K562 (cell line): ENCODE results near the gene BZW1. TPM values are rescaled to one million over a fixed set of nuclear protein-coding genes. Genes with fewer than 3 reads are reported as not detected.

Experiments used
- ARID1B ChIP-seq: fragments of 450-650 bp; IDR thresholded peaks from 2 replicates; pipeline ENCODE4 v1.6.1; 2016; ENCODE audit warnings: antibody characterized with exemption, mild to moderate bottlenecking, inconsistent platforms
- ATF7 ChIP-seq: fragments of 450-650 bp; IDR thresholded peaks from 2 replicates; pipeline ENCODE4 v1.7.1; 2014; ENCODE audit warnings: mild to moderate bottlenecking, moderate library complexity
- DDX20 ChIP-seq: fragments of 450-650 bp; IDR thresholded peaks from 2 replicates; pipeline ENCODE4 v1.6.1; 2016; ENCODE audit warnings: missing genetic modification characterization, low read depth, mild to moderate bottlenecking, missing compliant biosample characterization, moderate library complexity
- FOXJ2 ChIP-seq: fragments of 200-800 bp; sonication (Bioruptor generic); IDR thresholded peaks from 2 replicates; pipeline ENCODE4 v1.6.1; 2016; ENCODE audit warnings: missing genetic modification characterization, missing compliant biosample characterization
- HMGN3 ChIP-seq: IDR thresholded peaks from 2 replicates; pipeline ENCODE4 v1.6.1; 2011; ENCODE audit warnings: borderline replicate concordance, low read depth, mild to moderate bottlenecking, mixed read lengths, low read length; ENCODE audit not compliant: insufficient read length; ENCODE audit errors: extremely low read depth
- NR2F6 ChIP-seq: fragments of 450-650 bp; formaldehyde crosslinking; IDR thresholded peaks from 2 replicates; pipeline ENCODE4 v1.4.0; 2020; ENCODE audit warnings: mild to moderate bottlenecking
- PKNOX1 ChIP-seq: fragments of 450-650 bp; IDR thresholded peaks from 2 replicates; pipeline ENCODE4 v1.6.1; 2016
- SP1 ChIP-seq: sonication (generic); formaldehyde crosslinking; IDR thresholded peaks from 2 replicates; pipeline ENCODE4 v1.8.1; 2022; ENCODE audit warnings: mild to moderate bottlenecking, missing genetic modification reagents
- SRSF1 ChIP-seq: fragments of 200-400 bp; formaldehyde crosslinking; IDR thresholded peaks from 2 replicates; pipeline ENCODE4 v1.6.1; 2017; ENCODE audit warnings: mild to moderate bottlenecking, low read depth, low read length, moderate library complexity
- TEAD4 ChIP-seq, 2 experiments: sonication (generic) in 1 of 2; formaldehyde crosslinking in 1 of 2; IDR thresholded peaks; 2 replicates each; pipeline versions ENCODE4 v1.6.1 to v1.8.0; 2012 to 2022; ENCODE audit warnings: borderline replicate concordance in 1 of 2, inconsistent platforms in 1 of 2, low read length in 1 of 2, mild to moderate bottlenecking in 1 of 2, missing genetic modification reagents in 1 of 2
- VEZF1 ChIP-seq: fragments of 200-800 bp; sonication (Bioruptor generic); IDR thresholded peaks from 2 replicates; pipeline ENCODE4 v1.6.1; 2017; ENCODE audit warnings: missing genetic modification characterization, missing compliant biosample characterization
- ZBTB12 ChIP-seq: fragments of 250-450 bp; sonication (Bioruptor Pico); IDR thresholded peaks from 2 replicates; pipeline ENCODE4 v1.4.0; 2020
- ZBTB17 ChIP-seq: fragments of 450-650 bp; formaldehyde crosslinking; IDR thresholded peaks from 2 replicates; pipeline ENCODE4 v1.4.0; 2020; ENCODE audit warnings: mild to moderate bottlenecking
- ZMIZ1 ChIP-seq, 2 experiments: fragments of 150-350 bp in 1 of 2; IDR thresholded peaks; 2 replicates each; pipeline ENCODE4 v1.6.1; 2012 to 2016; ENCODE audit warnings: low read depth in 2 of 2, low read length in 2 of 2, mild to moderate bottlenecking in 1 of 2, moderate library complexity in 1 of 2
- ZNF197 ChIP-seq: fragments of 200-800 bp; sonication (Bioruptor generic); IDR thresholded peaks from 2 replicates; pipeline ENCODE4 v1.6.1; 2016; ENCODE audit warnings: low read depth, missing genetic modification characterization, missing compliant biosample characterization
- ZNF277 ChIP-seq: fragments of 250-450 bp; sonication (Bioruptor Pico); IDR thresholded peaks from 2 replicates; pipeline ENCODE4 v1.8.0; 2022; ENCODE audit warnings: inconsistent platforms, mild to moderate bottlenecking, moderate library complexity, borderline replicate concordance
- ZNF76 ChIP-seq: fragments of 250-450 bp; sonication (Bioruptor Pico); IDR thresholded peaks from 2 replicates; pipeline ENCODE4 v1.4.0; 2020; ENCODE audit warnings: mild to moderate bottlenecking, moderate library complexity, borderline replicate concordance
- polyA plus RNA-seq, 8 experiments: library from polyadenylated mRNA; depleted of rRNA in 4 of 8; stranded (reverse) in 5 of 8; unstranded in 3 of 8; fragments of >200 nt; fragmentation: Nextera tagmentation in 2 of 8; fragmentation: Illumina TruSeq in 1 of 8; extraction: Ambion mirVana in 2 of 8; extraction: Trizol in 1 of 8; gene quantifications; 2 replicates each; pipeline versions ENCODE4 v1.2.1 to v1.2.3, GENCODE V29; 2011 to 2014; ENCODE audit warnings: inconsistent platforms in 1 of 8, missing spikeins in 1 of 8
- total RNA-seq, 7 experiments: library from RNA; depleted of rRNA in 6 of 7; stranded (reverse); fragments of >200 nt in 6 of 7; fragmentation: Illumina TruSeq in 2 of 7; extraction: Trizol in 2 of 7; gene quantifications; 2 replicates each; pipeline versions ENCODE4 v1.2.1 to v1.2.3, GENCODE V29; 2011 to 2021; ENCODE audit warnings: low replicate concordance in 1 of 7

BZW1 gene
- total and polyA plus RNA-seq, 9 of the 15 experiments (the other 6 are each of a cell fraction or from before 2014, with no cell fraction given): 110 to 244 (median 198) TPM

GRCh38 chr2:200864176-200865034 lies 52.7 kb downstream of the BZW1 start, which contains the start of gene CLK1 (continued):
- TF ChIP-seq ZNF277 (CRISPR knock-in tag): no peak
- TF ChIP-seq PKNOX1: peak; percentile 75; the same call in 1 of the 2 replicates
- peak; percentile 84 for TF ChIP-seq TEAD4 (IDR thresholded peaks at IDR 0.05; ENCODE audit: low read length)
- TF ChIP-seq TEAD4 (CRISPR knock-in tag; IDR thresholded peaks at IDR 0.05; ENCODE audit: borderline replicate concordance): no peak
- TF ChIP-seq NR2F6: no peak
- peak; percentile 63; the same call in 1 of the 2 replicates for TF ChIP-seq VEZF1 (CRISPR knock-in tag)
- no peak for TF ChIP-seq FOXJ2 (tag)
- 0 out of 2 replicates have a peak, but pooled peaks have one; percentile 7 for TF ChIP-seq ARID1B
- TF ChIP-seq ZNF76 (CRISPR knock-in tag): no peak
- peak; percentile 46 for TF ChIP-seq HMGN3
- peak; percentile 39; the same call in 1 of the 2 replicates for TF ChIP-seq ZBTB17 (CRISPR knock-in tag)
- no peak for TF ChIP-seq DDX20
- peak; percentile 90 for TF ChIP-seq SP1 (CRISPR knock-in tag)
- no peak for TF ChIP-seq SRSF1
- no peak for TF ChIP-seq ZMIZ1 (IDR thresholded peaks at IDR 0.05; ENCODE audit: low read depth in 2 of 2, low read length in 2 of 2)
- TF ChIP-seq ZNF197 (CRISPR knock-in tag): no peak
- peak; percentile 67; the same call in 1 of the 2 replicates for TF ChIP-seq ATF7
- peak; percentile 75 for TF ChIP-seq ZBTB12 (CRISPR knock-in tag)
